GM06990 (cell line): ENCODE measurements around the gene KCTD19.
A peak's percentile ranks its signal among the peaks of the same experiment; 100 is the strongest.

Experiments
- DNase-seq: peaks from one replicate; pipeline ENCODE4 v3.0.0-alpha.2; 2011; ENCODE audit not compliant: insufficient read length; ENCODE audit errors: extremely low read depth
- H3K27me3 ChIP-seq: replicated peaks from 2 replicates; pipeline ENCODE4 v1.6.0; 2011; ENCODE audit warnings: low read length; ENCODE audit not compliant: control insufficient read depth, insufficient read depth
- H3K36me3 ChIP-seq: 2 replicates; pipeline ENCODE4 v1.5.1; 2011; ENCODE audit warnings: low read length; ENCODE audit not compliant: control insufficient read depth, insufficient read depth
- H3K4me3 ChIP-seq: replicated peaks from 2 replicates; pipeline ENCODE4 v1.5.1; 2011; ENCODE audit warnings: low read depth, mild to moderate bottlenecking, control low read depth, low read length
- TF ChIP-seq, protein P1 (sequence below): IDR thresholded peaks from 2 replicates; pipeline ENCODE4 v1.5.1; 2011; ENCODE audit warnings: low read length, control low read depth, mild to moderate bottlenecking, inconsistent platforms; ENCODE audit not compliant: insufficient read depth, poor library complexity, severe bottlenecking

KCTD19 gene

DNA sequence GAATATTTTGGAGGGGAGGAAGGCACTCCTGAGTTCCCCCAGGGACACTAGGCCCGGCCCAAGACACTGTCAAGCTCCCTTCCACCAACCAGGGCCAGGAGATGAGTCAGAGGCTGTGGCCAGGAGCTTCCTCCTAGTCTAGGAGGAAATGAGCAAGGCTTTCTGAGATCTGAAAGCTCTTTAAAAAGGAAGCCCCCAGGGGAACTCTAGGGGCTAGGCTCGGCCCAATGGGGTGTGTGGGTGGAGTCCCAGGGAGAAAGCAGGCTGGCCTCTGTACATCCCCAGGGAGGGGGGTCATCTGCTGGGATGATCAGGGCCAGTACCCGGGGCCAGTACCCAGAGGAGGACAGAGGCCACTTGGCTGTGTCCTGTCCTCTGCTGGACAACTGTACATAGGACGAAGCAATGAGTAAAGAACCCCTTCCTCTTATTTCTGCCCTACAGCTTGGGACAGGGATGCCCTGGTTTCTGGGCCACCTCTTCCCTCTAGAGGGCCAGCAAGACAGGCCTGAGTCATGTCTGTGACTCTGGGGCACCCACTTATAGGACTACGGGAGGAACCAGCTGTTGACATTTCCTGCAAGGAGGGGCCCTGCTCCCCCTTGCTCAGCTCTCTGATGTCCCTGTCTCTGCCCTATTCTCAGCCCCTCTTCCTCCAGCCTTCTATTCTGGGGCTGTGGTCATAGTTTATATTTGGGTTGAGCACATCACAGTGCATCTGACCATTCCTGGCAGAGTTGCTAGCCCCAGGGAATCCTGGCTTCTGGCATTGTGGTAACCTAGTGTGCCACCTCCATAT is 82.0 kb downstream of the KCTD19 start:
- Histone ChIP-seq H3K27me3 (no peaks in the 10 kb centered on the region), H3K4me3 (peak overlapping the region; percentile 71), H3K36me3 (no peaks in the 10 kb centered on the region; the same call in none of the 2 replicates)
- TF ChIP-seq, protein P1, sequence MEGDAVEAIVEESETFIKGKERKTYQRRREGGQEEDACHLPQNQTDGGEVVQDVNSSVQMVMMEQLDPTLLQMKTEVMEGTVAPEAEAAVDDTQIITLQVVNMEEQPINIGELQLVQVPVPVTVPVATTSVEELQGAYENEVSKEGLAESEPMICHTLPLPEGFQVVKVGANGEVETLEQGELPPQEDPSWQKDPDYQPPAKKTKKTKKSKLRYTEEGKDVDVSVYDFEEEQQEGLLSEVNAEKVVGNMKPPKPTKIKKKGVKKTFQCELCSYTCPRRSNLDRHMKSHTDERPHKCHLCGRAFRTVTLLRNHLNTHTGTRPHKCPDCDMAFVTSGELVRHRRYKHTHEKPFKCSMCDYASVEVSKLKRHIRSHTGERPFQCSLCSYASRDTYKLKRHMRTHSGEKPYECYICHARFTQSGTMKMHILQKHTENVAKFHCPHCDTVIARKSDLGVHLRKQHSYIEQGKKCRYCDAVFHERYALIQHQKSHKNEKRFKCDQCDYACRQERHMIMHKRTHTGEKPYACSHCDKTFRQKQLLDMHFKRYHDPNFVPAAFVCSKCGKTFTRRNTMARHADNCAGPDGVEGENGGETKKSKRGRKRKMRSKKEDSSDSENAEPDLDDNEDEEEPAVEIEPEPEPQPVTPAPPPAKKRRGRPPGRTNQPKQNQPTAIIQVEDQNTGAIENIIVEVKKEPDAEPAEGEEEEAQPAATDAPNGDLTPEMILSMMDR = no peak
- DNase-seq = peak; percentile 79

GRCh38 chr16:67243481-67243880 is 83.1 kb downstream of the KCTD19 start:
- TF ChIP-seq, protein P1 = no peak
- DNase-seq = no peak
- no peaks in the 10 kb centered on the region for H3K27me3 ChIP-seq
- no peak overlapping the region; the same call in 1 of the 2 replicates for H3K4me3 ChIP-seq
- peaks cover 7% of the 10 kb centered on the region for H3K36me3 ChIP-seq

GRCh38 chr16:67242138-67242730 is 84.3 kb downstream of the KCTD19 start:
- Histone ChIP-seq H3K36me3 (peaks cover 16% of the 10 kb centered on the region), H3K4me3 (no peak overlapping the region), H3K27me3 (no peaks in the 10 kb centered on the region)
- TF ChIP-seq, protein P1 = no peak
- no peak for DNase-seq

- Histone ChIP-seq H3K27me3 (no peaks in the 10 kb centered on the region), H3K36me3 (peaks cover 23% of the 10 kb centered on the region), H3K4me3 (no peak overlapping the region)
- TF ChIP-seq, protein P1 = no peak
- no peak for DNase-seq
Measured at GRCh38 chr16:67241008-67241900, 85.3 kb downstream of the KCTD19 start.

DNA sequence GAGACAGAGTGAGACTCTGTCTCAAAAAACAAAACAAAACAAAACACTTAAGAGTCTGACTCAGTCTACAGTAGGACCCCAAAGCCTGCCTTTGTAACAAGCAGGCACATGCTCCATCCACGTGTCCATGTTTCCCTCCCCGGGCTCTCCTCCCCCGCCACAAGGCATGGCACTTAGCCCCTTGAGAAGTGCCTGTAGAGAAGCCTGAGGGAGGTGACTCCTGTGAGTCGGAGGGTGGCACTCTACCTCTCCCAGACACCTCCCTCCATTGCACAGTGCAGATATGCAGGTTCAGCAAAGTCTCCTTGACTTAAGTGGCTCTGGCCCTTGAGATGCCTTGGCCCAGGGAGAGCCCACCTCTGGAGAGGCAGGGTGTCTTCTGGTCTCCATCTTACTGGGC is 86.0 kb downstream of the KCTD19 start:
- DNase-seq = no peak
- H3K4me3 ChIP-seq = no peak overlapping the region
- peaks cover 28% of the 10 kb centered on the region for H3K36me3 ChIP-seq
- no peaks in the 10 kb centered on the region for H3K27me3 ChIP-seq
- TF ChIP-seq, protein P1 = no peak
